Trophoblast cell (in vitro differentiated cells and primary cell): ENCODE results near the gene SLC43A2.
A peak's percentile ranks its signal among the peaks of the same experiment; 100 is the strongest.
"Not testable (repeated sequence)": the region's sequence is repeated elsewhere in the genome, so short reads cannot be mapped to it uniquely, and the experiment has no call there.

Source experiments
- DNase-seq, 2 donors: peaks; one replicate each; pipeline ENCODE4 v3.0.0-alpha.2; 2016
- H2AFZ ChIP-seq: 2 replicates; pipeline ENCODE4 v1.6.1; 2013; ENCODE audit warnings: low read length, moderate library complexity, mild to moderate bottlenecking; ENCODE audit not compliant: insufficient read depth, poor library complexity
- H2AK5ac ChIP-seq: 2 replicates; pipeline ENCODE4 v1.6.1; 2013; ENCODE audit warnings: mild to moderate bottlenecking, low read length
- H2BK120ac ChIP-seq: 2 replicates; pipeline ENCODE4 v1.6.1; 2013; ENCODE audit warnings: low read length, mild to moderate bottlenecking, moderate library complexity; ENCODE audit not compliant: insufficient read depth, poor library complexity
- H2BK12ac ChIP-seq: 2 replicates; pipeline ENCODE4 v1.6.1; 2013; ENCODE audit warnings: mild to moderate bottlenecking, low read length, moderate library complexity
- H2BK5ac ChIP-seq: 2 replicates; pipeline ENCODE4 v1.6.1; 2013; ENCODE audit warnings: low read length, low read depth, moderate library complexity, mild to moderate bottlenecking; ENCODE audit not compliant: poor library complexity
- H3K14ac ChIP-seq: 2 replicates; pipeline ENCODE4 v1.6.1; 2013; ENCODE audit warnings: mild to moderate bottlenecking, low read length
- H3K18ac ChIP-seq: 2 replicates; pipeline ENCODE4 v1.6.1; 2013; ENCODE audit warnings: mild to moderate bottlenecking, low read length
- H3K23ac ChIP-seq: 2 replicates; pipeline ENCODE4 v1.6.1; 2013; ENCODE audit warnings: low read length
- H3K27ac ChIP-seq: 2 replicates; pipeline ENCODE4 v1.5.1; 2013; ENCODE audit warnings: low read depth, mild to moderate bottlenecking, inconsistent platforms, low read length, moderate library complexity
- H3K27me3 ChIP-seq: 2 replicates; pipeline ENCODE4 v1.6.1; 2013; ENCODE audit warnings: inconsistent platforms, mild to moderate bottlenecking, low read length, moderate library complexity; ENCODE audit not compliant: insufficient read depth
- H3K36me3 ChIP-seq, 2 experiments: 1 replicate in 1 of 2; 2 replicates in 1 of 2; pipeline ENCODE4 v1.6.1; 2013; ENCODE audit warnings: low read length in 2 of 2, mild to moderate bottlenecking in 2 of 2, moderate library complexity in 1 of 2; ENCODE audit not compliant: insufficient read depth in 2 of 2, control insufficient read depth in 1 of 2
- H3K4ac ChIP-seq: 2 replicates; pipeline ENCODE4 v1.6.1; 2013; ENCODE audit warnings: low read depth, mild to moderate bottlenecking, low read length, moderate library complexity
- H3K4me1 ChIP-seq, 2 experiments: 1 replicate in 1 of 2; 2 replicates in 1 of 2; pipeline ENCODE4 v1.6.1; 2013; ENCODE audit warnings: low read length in 2 of 2, mild to moderate bottlenecking in 2 of 2, moderate library complexity in 1 of 2; ENCODE audit not compliant: insufficient read depth in 2 of 2, control insufficient read depth in 1 of 2
- H3K4me2 ChIP-seq: 2 replicates; pipeline ENCODE4 v1.6.1; 2013; ENCODE audit warnings: inconsistent platforms, mild to moderate bottlenecking, low read length, moderate library complexity
- H3K4me3 ChIP-seq: 2 replicates; pipeline ENCODE4 v1.5.1; 2013; ENCODE audit warnings: mild to moderate bottlenecking, low read depth, low read length, inconsistent platforms
- H3K79me1 ChIP-seq: one replicate; pipeline ENCODE4 v1.6.1; 2013; ENCODE audit warnings: low read length
- H3K79me2 ChIP-seq: 2 replicates; pipeline ENCODE4 v1.6.1; 2013; ENCODE audit warnings: low read length, mild to moderate bottlenecking; ENCODE audit not compliant: control insufficient read depth, insufficient read depth, poor library complexity
- H3K9ac ChIP-seq: 2 replicates; pipeline ENCODE4 v1.6.1; 2013; ENCODE audit warnings: mild to moderate bottlenecking, low read length
- H3K9me3 ChIP-seq: 2 replicates; pipeline ENCODE4 v1.6.1; 2013; ENCODE audit warnings: low read depth, mild to moderate bottlenecking, control low read depth, inconsistent platforms, low read length; ENCODE audit not compliant: insufficient read depth
- H4K12ac ChIP-seq: 2 replicates; pipeline ENCODE4 v1.6.1; 2013; ENCODE audit warnings: low read depth, mild to moderate bottlenecking, low read length, moderate library complexity
- H4K8ac ChIP-seq: 2 replicates; pipeline ENCODE4 v1.6.1; 2013; ENCODE audit warnings: low read depth, mild to moderate bottlenecking, low read length, moderate library complexity
- H4K91ac ChIP-seq: one replicate; pipeline ENCODE4 v1.6.1; 2013; ENCODE audit warnings: low read depth, mild to moderate bottlenecking, low read length, moderate library complexity
- WGBS: extraction: QIAGEN DNeasy Blood & Tissue Kit; methylation state at CpG from one replicate; pipeline ENCODE4 v1.1.7; 2013; ENCODE audit warnings: missing lambda C conversion rate; ENCODE audit not compliant: insufficient read length, insufficient coverage; ENCODE audit errors: extremely low coverage; 5-methylcytosine and 5-hydroxymethylcytosine counted together

The SLC43A2 gene

GRCh38 chr17:1533661-1534325 lies 94.8 kb downstream of the SLC43A2 start:
- Histone ChIP-seq H3K4me1 (no peaks in the 10 kb centered on the region), H4K12ac (no peak overlapping the region), H2BK12ac (no peak overlapping the region), H3K4ac (no peak overlapping the region), H3K18ac (no peak overlapping the region), H3K23ac (no peak overlapping the region), H3K27me3 (no peaks in the 10 kb centered on the region), H3K9ac (no peak overlapping the region), H3K9me3 (no peaks in the 10 kb centered on the region), H3K4me2 (no peak overlapping the region), H2AK5ac (no peak overlapping the region), H2BK120ac (no peak overlapping the region), H4K8ac (no peak overlapping the region), H3K27ac (no peak overlapping the region), H3K79me2 (no peaks in the 10 kb centered on the region), H3K14ac (no peak overlapping the region), H4K91ac (no peak overlapping the region), H2AFZ (no peak overlapping the region), H3K36me3 (peaks cover 53 to 63% of the 10 kb centered on the region in 2 experiments), H3K4me3 (no peak overlapping the region), H3K79me1 (no peaks in the 10 kb centered on the region), H2BK5ac (no peak overlapping the region)
- no peak for DNase-seq
- WGBS = no CpG with 5 or more reads among the region's 24 CpGs

GRCh38 chr17:1532836-1533602 lies 95.6 kb downstream of the SLC43A2 start:
- no peak overlapping the region for H2BK12ac ChIP-seq

GRCh38 chr17:1529863-1530262 lies 98.8 kb downstream of the SLC43A2 start:
- Histone ChIP-seq H2BK12ac (no peak overlapping the region), H4K12ac (no peak overlapping the region), H3K4me3 (no peak overlapping the region), H2AFZ (no peak overlapping the region), H3K27ac (no peak overlapping the region), H3K14ac (no peak overlapping the region), H4K91ac (no peak overlapping the region), H3K79me1 (no peaks in the 10 kb centered on the region), H3K79me2 (no peaks in the 10 kb centered on the region), H3K23ac (no peak overlapping the region), H3K36me3 (peaks cover 46 to 66% of the 10 kb centered on the region in 2 experiments), H2BK120ac (no peak overlapping the region), H4K8ac (no peak overlapping the region), H3K9me3 (no peaks in the 10 kb centered on the region), H2BK5ac (no peak overlapping the region), H2AK5ac (no peak overlapping the region), H3K4ac (no peak overlapping the region), H3K9ac (no peak overlapping the region), H3K4me2 (no peak overlapping the region), H3K27me3 (no peaks in the 10 kb centered on the region), H3K18ac (no peak overlapping the region), H3K4me1 (no peaks in the 10 kb centered on the region)
- WGBS = no CpG with 5 or more reads among the region's 2 CpGs
- no peak for DNase-seq

More at GRCh38 chr17:1532836-1533602, 95.6 kb downstream of the SLC43A2 start:
- Histone ChIP-seq H2BK120ac (no peak overlapping the region), H3K14ac (no peak overlapping the region), H4K91ac (no peak overlapping the region), H3K9me3 (no peaks in the 10 kb centered on the region), H3K4me3 (no peak overlapping the region), H3K27ac (no peak overlapping the region), H2BK5ac (no peak overlapping the region), H3K9ac (no peak overlapping the region), H3K79me1 (no peaks in the 10 kb centered on the region), H4K8ac (no peak overlapping the region), H3K23ac (no peak overlapping the region), H3K36me3 (peaks cover 49 to 60% of the 10 kb centered on the region in 2 experiments), H3K4me1 (no peaks in the 10 kb centered on the region), H3K27me3 (no peaks in the 10 kb centered on the region), H2AK5ac (no peak overlapping the region), H4K12ac (no peak overlapping the region), H2AFZ (no peak overlapping the region), H3K79me2 (no peaks in the 10 kb centered on the region), H3K4ac (no peak overlapping the region), H3K4me2 (no peak overlapping the region), H3K18ac (no peak overlapping the region)
- WGBS = no CpG with 5 or more reads among the region's 10 CpGs
- peak in 1 of 2 donors; percentile 19 for DNase-seq

GRCh38 chr17:1526876-1527275 lies 101.8 kb downstream of the SLC43A2 start:
- H3K79me1 ChIP-seq, H4K8ac ChIP-seq, H3K79me2 ChIP-seq, H3K18ac ChIP-seq, H3K9ac ChIP-seq, H3K9me3 ChIP-seq, H2AK5ac ChIP-seq, DNase-seq, H3K4me2 ChIP-seq, H3K4ac ChIP-seq, H3K27ac ChIP-seq, H2BK5ac ChIP-seq, H3K27me3 ChIP-seq, H2AFZ ChIP-seq, H3K23ac ChIP-seq, H3K4me3 ChIP-seq, H3K14ac ChIP-seq, H4K91ac ChIP-seq, H4K12ac ChIP-seq, H2BK12ac ChIP-seq, H3K4me1 ChIP-seq, H2BK120ac ChIP-seq: not testable (repeated sequence)
- H3K36me3 ChIP-seq = peaks cover 24 to 49% of the 10 kb centered on the region in 2 experiments
- WGBS = no CpG with 5 or more reads among the region's 4 CpGs
